ENCODE measurements around the gene NPIPA3.

DNA sequence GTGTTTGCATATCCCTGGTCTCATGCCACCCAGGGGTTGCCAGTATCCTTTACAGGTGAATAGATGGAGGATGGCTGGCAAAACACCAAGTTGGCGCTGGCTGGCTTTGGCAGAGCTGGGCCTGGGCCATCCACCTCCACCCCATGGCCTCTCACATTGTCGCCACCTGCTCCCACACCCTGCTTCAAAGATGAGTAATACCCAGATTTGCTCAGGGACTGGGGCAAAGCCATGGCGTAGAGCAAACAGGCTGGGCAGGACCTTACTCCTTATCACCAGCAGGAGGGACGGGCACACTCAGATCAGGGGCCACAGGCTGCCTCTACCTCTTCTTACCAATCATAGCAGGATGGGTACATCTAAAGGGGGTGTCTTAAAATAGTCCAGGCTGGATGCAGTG lies 33.4 kb upstream of the NPIPA3 start:
- TF ChIP-seq MYC (IDR thresholded peaks at IDR 0.05; ENCODE audit: low read depth, low read length) = no peak
- TF ChIP-seq, protein P1, sequence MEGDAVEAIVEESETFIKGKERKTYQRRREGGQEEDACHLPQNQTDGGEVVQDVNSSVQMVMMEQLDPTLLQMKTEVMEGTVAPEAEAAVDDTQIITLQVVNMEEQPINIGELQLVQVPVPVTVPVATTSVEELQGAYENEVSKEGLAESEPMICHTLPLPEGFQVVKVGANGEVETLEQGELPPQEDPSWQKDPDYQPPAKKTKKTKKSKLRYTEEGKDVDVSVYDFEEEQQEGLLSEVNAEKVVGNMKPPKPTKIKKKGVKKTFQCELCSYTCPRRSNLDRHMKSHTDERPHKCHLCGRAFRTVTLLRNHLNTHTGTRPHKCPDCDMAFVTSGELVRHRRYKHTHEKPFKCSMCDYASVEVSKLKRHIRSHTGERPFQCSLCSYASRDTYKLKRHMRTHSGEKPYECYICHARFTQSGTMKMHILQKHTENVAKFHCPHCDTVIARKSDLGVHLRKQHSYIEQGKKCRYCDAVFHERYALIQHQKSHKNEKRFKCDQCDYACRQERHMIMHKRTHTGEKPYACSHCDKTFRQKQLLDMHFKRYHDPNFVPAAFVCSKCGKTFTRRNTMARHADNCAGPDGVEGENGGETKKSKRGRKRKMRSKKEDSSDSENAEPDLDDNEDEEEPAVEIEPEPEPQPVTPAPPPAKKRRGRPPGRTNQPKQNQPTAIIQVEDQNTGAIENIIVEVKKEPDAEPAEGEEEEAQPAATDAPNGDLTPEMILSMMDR (IDR thresholded peaks at IDR 0.05; ENCODE audit: low read depth, low read length) = no peak

All from NB4 (cell line).